Kidney (tissue), 14 donors: ENCODE measurements around the gene TMEM131. TPM values are rescaled to one million over a fixed set of nuclear protein-coding genes. Genes with fewer than 3 reads are reported as not detected.

Experiments used
- DNase-seq, 5 donors: peaks; one replicate each; pipeline ENCODE4 v3.0.0-alpha.2; 2013 to 2020
- FAIRE-seq: peaks from 2 replicates; lab custom pipeline; 2012; peaks lifted over from hg19 to GRCh38; lab: Jason Lieb, UNC
- H3K27ac ChIP-seq, 2 donors: one replicate each; pipeline ENCODE4 v1.7.0; 2013; ENCODE audit warnings: low read depth in 2 of 2, low read length in 2 of 2, inconsistent platforms in 1 of 2
- H3K27me3 ChIP-seq: one replicate; pipeline ENCODE4 v1.7.1; 2013; ENCODE audit warnings: low read length, inconsistent platforms; ENCODE audit not compliant: control insufficient read depth, insufficient read depth
- H3K36me3 ChIP-seq, 3 donors: one replicate each; pipeline versions ENCODE4 v1.7.0 to v1.7.1; 2013; ENCODE audit warnings: low read length in 3 of 3, control low read depth in 1 of 3, inconsistent platforms in 1 of 3; ENCODE audit not compliant: insufficient read depth in 3 of 3, control insufficient read depth in 2 of 3
- H3K4me1 ChIP-seq, 3 donors: one replicate each; pipeline versions ENCODE4 v1.7.0 to v1.7.1; 2013; ENCODE audit warnings: low read length in 3 of 3, inconsistent platforms in 1 of 3, low read depth in 1 of 3; ENCODE audit not compliant: control insufficient read depth in 2 of 3, insufficient read depth in 2 of 3
- H3K4me3 ChIP-seq, 3 donors: one replicate each; pipeline versions ENCODE4 v1.7.0 to v1.8.1; 2013; ENCODE audit warnings: low read length in 3 of 3, control low read depth in 1 of 3, inconsistent platforms in 1 of 3
- H3K9ac ChIP-seq, 3 donors: one replicate each; pipeline versions ENCODE4 v1.7.0 to v1.7.1; 2013; ENCODE audit warnings: low read length in 3 of 3, control low read depth in 1 of 3, inconsistent platforms in 1 of 3
- H3K9me3 ChIP-seq, 3 donors: one replicate each; pipeline versions ENCODE4 v1.7.0 to v1.7.1; 2013; ENCODE audit warnings: low read length in 3 of 3, control low read depth in 1 of 3, inconsistent platforms in 1 of 3; ENCODE audit not compliant: control insufficient read depth in 2 of 3, insufficient read depth in 1 of 3
- CTCF ChIP-seq: IDR thresholded peaks from 3 replicates; pipeline ENCODE4 v1.5.1; 2012; ENCODE audit warnings: mild to moderate bottlenecking, moderate library complexity, borderline replicate concordance; ENCODE audit not compliant: insufficient read depth; ENCODE audit errors: extremely low read depth
- intact Hi-C: fragments of 100-400 bp; cut with DNase I; formaldehyde crosslinking; loops from one replicate; pipeline ENCODE4 v1.11.1; 2022
- polyA plus RNA-seq: library from polyadenylated mRNA; stranded (reverse); fragments of 350-450 nt; fragmentation: Illumina TruSeq; extraction: RNeasy Lipid Tissue Mini Kit (QIAGEN cat#74804); gene quantifications from one replicate; pipeline ENCODE4 v1.2.3, GENCODE V29; 2014; ENCODE audit warnings: low read depth, low replicate concordance; ENCODE audit not compliant: insufficient read depth
- total RNA-seq: library from RNA; stranded (reverse); fragmentation: NEBNext Ultra II Directional; extraction: Animal tissue kit (Norgen Biotek cat#: 25700); gene quantifications from one replicate; pipeline ENCODE4 v1.2.1, GENCODE V29; 2021
- donor health status: control.
- donor health status: control.
- donor health status: control.
- donor health status: control.
- donor health status: control.
- donor health status: DM: yes; HTN: yes; CAD: no.
- donor health status: Normal renal cell carcinoma (clear cell type).

Gene TMEM131
- total and polyA plus RNA-seq, 2 donors from 2014 or later = 8.0 to 38.4 TPM

GRCh38 chr2:97792416-97792815, 203.3 kb downstream of the TMEM131 start:
- Histone ChIP-seq H3K9ac (no peak overlapping the region), H3K27ac (no peak overlapping the region), H3K4me3 (no peak overlapping the region), H3K27me3 (no peaks in the 10 kb centered on the region), H3K9me3 (no peaks in the 10 kb centered on the region), H3K36me3 (peaks cover 4 to 23% (median 9%) of the 10 kb centered on the region in 3 donors), H3K4me1 (no peaks in the 10 kb centered on the region)
- FAIRE-seq (no peak), DNase-seq (no peak)
- intact Hi-C loops = no loop called here
- TF ChIP-seq CTCF = no peak

GRCh38 chr2:97788986-97789644, 206.6 kb downstream of the TMEM131 start:
- Histone ChIP-seq H3K4me1 (no peaks in the 10 kb centered on the region), H3K9me3 (no peaks in the 10 kb centered on the region), H3K27ac (no peak overlapping the region), H3K4me3 (no peak overlapping the region), H3K27me3 (no peaks in the 10 kb centered on the region), H3K36me3 (peaks cover 2 to 23% (median 9%) of the 10 kb centered on the region in 3 donors), H3K9ac (no peak overlapping the region)
- DNase-seq (no peak), FAIRE-seq (no peak)
- intact Hi-C loops = no loop called here
- no peak for TF ChIP-seq CTCF

- no peak for DNase-seq
- FAIRE-seq = no peak
- no peaks in the 10 kb centered on the region for H3K9me3 ChIP-seq
- H3K36me3 ChIP-seq = peaks cover 0 to 4% (median 3%) of the 10 kb centered on the region in 3 donors
- H3K4me1 ChIP-seq = no peaks in the 10 kb centered on the region
- TF ChIP-seq CTCF = no peak
- no peak overlapping the region for H3K4me3 ChIP-seq
- no peak overlapping the region for H3K27ac ChIP-seq
- H3K27me3 ChIP-seq = no peaks in the 10 kb centered on the region
- no peak overlapping the region for H3K9ac ChIP-seq
- intact Hi-C loops = no loop called here
These were observed 209.9 kb downstream of the TMEM131 start for GRCh38 chr2:97785818-97786217.

GRCh38 chr2:97784953-97785352, 210.8 kb downstream of the TMEM131 start:
- Histone ChIP-seq H3K9me3 (no peaks in the 10 kb centered on the region), H3K27ac (no peak overlapping the region), H3K27me3 (no peaks in the 10 kb centered on the region), H3K4me1 (no peaks in the 10 kb centered on the region), H3K4me3 (no peak overlapping the region), H3K9ac (no peak overlapping the region), H3K36me3 (peaks cover 0 to 4% (median 3%) of the 10 kb centered on the region in 3 donors)
- FAIRE-seq (no peak), DNase-seq (no peak)
- intact Hi-C loops = no loop called here
- TF ChIP-seq CTCF = no peak
